Neuron (in vitro differentiated cells): Measurements from ENCODE around the gene SLC11A1.
A peak's percentile ranks its signal among the peaks of the same experiment; 100 is the strongest.

Experiments used
- H2AFZ ChIP-seq: one replicate; pipeline ENCODE4 v1.6.1; 2013; ENCODE audit warnings: low read depth, mild to moderate bottlenecking, inconsistent platforms, low read length, moderate library complexity
- H3K27me3 ChIP-seq: one replicate; pipeline ENCODE4 v1.6.1; 2013; ENCODE audit warnings: low read length; ENCODE audit not compliant: insufficient read depth
- H3K36me3 ChIP-seq: one replicate; pipeline ENCODE4 v1.6.1; 2013; ENCODE audit warnings: low read length; ENCODE audit not compliant: insufficient read depth
- H3K4me1 ChIP-seq: one replicate; pipeline ENCODE4 v1.6.1; 2013; ENCODE audit warnings: low read length; ENCODE audit not compliant: insufficient read depth
- H3K4me3 ChIP-seq: 2 replicates; pipeline ENCODE4 v1.5.1; 2013; ENCODE audit warnings: mild to moderate bottlenecking, low read length, moderate library complexity
- H3K9me3 ChIP-seq: one replicate; pipeline ENCODE4 v1.6.1; 2013; ENCODE audit warnings: low read length

Gene SLC11A1

GRCh38 chr2:218400167-218400929, 18.3 kb downstream of the SLC11A1 start:
- no peak overlapping the region for H2AFZ ChIP-seq
- H3K36me3 ChIP-seq, result peaks cover 23% of the 10 kb centered on the region
- peak overlapping the region; percentile 88 for H3K4me3 ChIP-seq
- H3K27me3 ChIP-seq, result peaks cover 27% of the 10 kb centered on the region
- H3K4me1 ChIP-seq, result peaks cover 26% of the 10 kb centered on the region
- H3K9me3 ChIP-seq, result no peaks in the 10 kb centered on the region

GRCh38 chr2:218400930-218401881, 19.1 kb downstream of the SLC11A1 start:
- Histone ChIP-seq H3K36me3 (peaks cover 23% of the 10 kb centered on the region), H3K27me3 (peaks cover 27% of the 10 kb centered on the region), H2AFZ (no peak overlapping the region), H3K4me1 (peaks cover 33% of the 10 kb centered on the region), H3K4me3 (peak overlapping the region; percentile 88), H3K9me3 (no peaks in the 10 kb centered on the region)

- Histone ChIP-seq H3K4me1 (peaks cover 29% of the 10 kb centered on the region), H3K36me3 (peaks cover 23% of the 10 kb centered on the region), H3K9me3 (no peaks in the 10 kb centered on the region), H2AFZ (no peak overlapping the region), H3K4me3 (no peak overlapping the region), H3K27me3 (peaks cover 22% of the 10 kb centered on the region)
These were observed 19.8 kb downstream of the SLC11A1 start for GRCh38 chr2:218401890-218402289.

GRCh38 chr2:218402491-218402901, 20.4 kb downstream of the SLC11A1 start:
- Histone ChIP-seq H3K4me3 (no peak overlapping the region), H3K27me3 (peaks cover 16% of the 10 kb centered on the region), H3K4me1 (peaks cover 27% of the 10 kb centered on the region), H2AFZ (no peak overlapping the region), H3K9me3 (no peaks in the 10 kb centered on the region), H3K36me3 (peaks cover 23% of the 10 kb centered on the region)

GRCh38 chr2:218402911-218403411, 20.9 kb downstream of the SLC11A1 start:
- no peak overlapping the region for H3K4me3 ChIP-seq
- H3K36me3 ChIP-seq, result peaks cover 23% of the 10 kb centered on the region
- peaks cover 22% of the 10 kb centered on the region for H3K4me1 ChIP-seq
- H3K9me3 ChIP-seq, result no peaks in the 10 kb centered on the region
- H3K27me3 ChIP-seq, result peaks cover 11% of the 10 kb centered on the region
- H2AFZ ChIP-seq, result no peak overlapping the region

GRCh38 chr2:218403810-218404209, 21.7 kb downstream of the SLC11A1 start:
- peaks cover 23% of the 10 kb centered on the region for H3K36me3 ChIP-seq
- no peaks in the 10 kb centered on the region for H3K9me3 ChIP-seq
- peaks cover 22% of the 10 kb centered on the region for H3K4me1 ChIP-seq
- H3K4me3 ChIP-seq, result no peak overlapping the region
- no peak overlapping the region for H2AFZ ChIP-seq
- H3K27me3 ChIP-seq, result peaks cover 4% of the 10 kb centered on the region

- H2AFZ ChIP-seq, result no peak overlapping the region
- H3K4me1 ChIP-seq, result peaks cover 22% of the 10 kb centered on the region
These were observed 22.4 kb downstream of the SLC11A1 start for GRCh38 chr2:218404351-218405085.

GRCh38 chr2:218405086-218405745, 23.1 kb downstream of the SLC11A1 start:
- H3K27me3 ChIP-seq, result no peaks in the 10 kb centered on the region
- peaks cover 22% of the 10 kb centered on the region for H3K4me1 ChIP-seq
- H2AFZ ChIP-seq, result no peak overlapping the region
- H3K9me3 ChIP-seq, result no peaks in the 10 kb centered on the region
- H3K4me3 ChIP-seq, result no peak overlapping the region
- H3K36me3 ChIP-seq, result peaks cover 23% of the 10 kb centered on the region

More at GRCh38 chr2:218404351-218405085, 22.4 kb downstream of the SLC11A1 start:
- Histone ChIP-seq H3K36me3 (peaks cover 23% of the 10 kb centered on the region), H3K9me3 (no peaks in the 10 kb centered on the region), H3K4me3 (no peak overlapping the region), H3K27me3 (no peaks in the 10 kb centered on the region)

- peaks cover 23% of the 10 kb centered on the region for H3K36me3 ChIP-seq
- no peak overlapping the region for H2AFZ ChIP-seq
- H3K9me3 ChIP-seq, result no peaks in the 10 kb centered on the region
- H3K4me1 ChIP-seq, result peaks cover 22% of the 10 kb centered on the region
- peak overlapping the region; percentile 47 for H3K4me3 ChIP-seq
- H3K27me3 ChIP-seq, result no peaks in the 10 kb centered on the region
These were observed 23.7 kb downstream of the SLC11A1 start for GRCh38 chr2:218405746-218406208.

GRCh38 chr2:218406209-218406948, 24.3 kb downstream of the SLC11A1 start:
- Histone ChIP-seq H2AFZ (peak overlapping the region; percentile 82), H3K9me3 (no peaks in the 10 kb centered on the region), H3K27me3 (no peaks in the 10 kb centered on the region)

GRCh38 chr2:218406949-218407618, 25.0 kb downstream of the SLC11A1 start:
- Histone ChIP-seq H3K9me3 (no peaks in the 10 kb centered on the region), H3K4me3 (peak overlapping the region; percentile 59), H3K27me3 (no peaks in the 10 kb centered on the region), H2AFZ (peak overlapping the region; percentile 82), H3K36me3 (peaks cover 20% of the 10 kb centered on the region), H3K4me1 (peaks cover 14% of the 10 kb centered on the region)

More at GRCh38 chr2:218406209-218406948, 24.3 kb downstream of the SLC11A1 start:
- peaks cover 16% of the 10 kb centered on the region for H3K4me1 ChIP-seq
- peak overlapping the region; percentile 59 for H3K4me3 ChIP-seq
- H3K36me3 ChIP-seq, result peaks cover 23% of the 10 kb centered on the region
